ENCODE data around the gene SLC35F5. TPM values are rescaled to one million over a fixed set of nuclear protein-coding genes. Genes with fewer than 3 reads are reported as not detected.
A peak's percentile ranks its signal among the peaks of the same experiment; 100 is the strongest.
"Not testable (repeated sequence)": the region's sequence is repeated elsewhere in the genome, so short reads cannot be mapped to it uniquely, and the experiment has no call there.

Gene SLC35F5
- 49.7 TPM for polyA plus RNA-seq (ENCODE audit: insufficient read length)

- DNase-seq: peak; percentile 96
Observed at GRCh38 chr2:113756355-113757137, at the start of gene SLC35F5. Gene SLC35F5, minus strand, starts transcription at chr2:113756642. Its CDS starts 233 bp downstream, at chr2:113756409.

GRCh38 chr2:113799375-113799774 lies 42.9 kb upstream of the SLC35F5 start:
- DNase-seq: no peak

GRCh38 chr2:113797237-113797636 lies 40.8 kb upstream of the SLC35F5 start:
- DNase-seq: no peak

- DNase-seq: no peak
Observed at GRCh38 chr2:113796592-113797175, 40.2 kb upstream of the SLC35F5 start.

GRCh38 chr2:113795405-113795920 lies 39.0 kb upstream of the SLC35F5 start:
- no peak for DNase-seq

- no peak for DNase-seq
Observed at GRCh38 chr2:113791697-113792590, 35.5 kb upstream of the SLC35F5 start.

- no peak for DNase-seq
Observed at GRCh38 chr2:113784823-113785744, 28.6 kb upstream of the SLC35F5 start.

GRCh38 chr2:113780472-113780871 lies 24.0 kb upstream of the SLC35F5 start:
- no peak for DNase-seq

GRCh38 chr2:113777371-113777770 lies 20.9 kb upstream of the SLC35F5 start:
- no peak for DNase-seq

GRCh38 chr2:113776949-113777348 lies 20.5 kb upstream of the SLC35F5 start:
- no peak for DNase-seq

- DNase-seq: not testable (repeated sequence)
Observed at GRCh38 chr2:113774616-113775015, 18.2 kb upstream of the SLC35F5 start.

GRCh38 chr2:113770929-113771328 lies 14.5 kb upstream of the SLC35F5 start:
- no peak for DNase-seq

GRCh38 chr2:113769555-113769954 lies 13.1 kb upstream of the SLC35F5 start:
- no peak for DNase-seq

- no peak for DNase-seq
Observed at GRCh38 chr2:113768770-113769169, 12.3 kb upstream of the SLC35F5 start.

GRCh38 chr2:113767811-113768460 lies 11.5 kb upstream of the SLC35F5 start:
- no peak for DNase-seq

GRCh38 chr2:113765276-113765675 lies 8.8 kb upstream of the SLC35F5 start:
- no peak for DNase-seq

GRCh38 chr2:113762377-113763118 lies 6.1 kb upstream of the SLC35F5 start:
- no peak for DNase-seq

- no peak for DNase-seq
Observed at GRCh38 chr2:113760400-113760799, 4.0 kb upstream of the SLC35F5 start.

GRCh38 chr2:113757138-113757657 lies 756 bp upstream of the SLC35F5 start:
- no peak for DNase-seq

- DNase-seq: no peak
Observed at GRCh38 chr2:113755835-113756354, 547 bp downstream of the SLC35F5 start.
